ENCODE data around the gene CIB4. TPM values are rescaled to one million over a fixed set of nuclear protein-coding genes. Genes with fewer than 3 reads are reported as not detected.

The CIB4 gene
- total and polyA plus RNA-seq, 9 of the 15 experiments (the other 6 are each of a cell fraction or from before 2014, with no cell fraction given), result not detected

DNA sequence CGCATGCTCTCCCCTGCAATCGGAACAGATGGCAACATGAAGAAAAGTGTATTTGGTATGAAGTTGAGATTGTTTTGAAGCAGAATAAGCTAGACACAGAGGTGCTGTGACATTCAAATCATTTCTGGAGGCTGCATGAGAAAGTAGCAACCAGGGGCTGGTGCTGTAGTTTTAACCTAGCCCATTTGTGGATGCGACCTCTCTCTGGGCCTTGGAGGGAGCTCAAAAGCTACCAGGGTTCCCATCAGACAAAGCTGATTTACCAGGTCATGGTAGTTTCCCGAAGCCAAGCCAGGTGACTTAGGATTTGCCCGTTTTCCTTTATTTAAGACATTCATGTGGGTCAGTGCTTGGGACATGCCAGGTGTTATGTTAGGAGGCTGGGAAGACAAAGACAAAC is 77.5 kb downstream of the CIB4 start:
- DNase-seq (ENCODE audit: extremely low read depth in 1 of 4, low spot score in 3 of 4) (no peak), FAIRE-seq (no peak), ATAC-seq (no peak)
- H3K9me1 ChIP-seq (ENCODE audit: control insufficient read depth, insufficient read depth, low read length), result no peaks in the 10 kb centered on the region
- no peaks in the 10 kb centered on the region for H4K20me1 ChIP-seq (replicated peaks; ENCODE audit: control insufficient read depth, insufficient read depth, low read length)
- 0% methylated on average over 5 of the region's 5 CpGs for WGBS (ENCODE audit: insufficient coverage, low coverage, missing lambda C conversion rate)
- no peaks in the 10 kb centered on the region for H3K36me3 ChIP-seq (ENCODE audit: control insufficient read depth, insufficient read depth, low read length)
- H3K9ac ChIP-seq (ENCODE audit: insufficient read depth in 1 of 2, low read depth in 2 of 2, low read length in 2 of 2), result no peak overlapping the region
- no TSS peak for BruUV-seq (replicated peaks)
- POLR2A ChIA-PET, result no interaction called here
- in situ Hi-C loops (cut with MboI), result no loop called here
- H3K4me3 ChIP-seq, result no peak overlapping the region
- no peak overlapping the region for H3K4me2 ChIP-seq (ENCODE audit: insufficient read depth, low read length)
- no peak overlapping the region for H2AFZ ChIP-seq (ENCODE audit: low read depth, low read length)
- no peak overlapping the region for H3K27ac ChIP-seq (ENCODE audit: extremely low read depth, low read depth, low read length)
- intact Hi-C loops (cut with micrococcal nuclease), result no loop called here
- peaks cover 50 to 70% of the 10 kb centered on the region in 2 experiments for H3K27me3 ChIP-seq (ENCODE audit: control insufficient read depth in 2 of 2, insufficient read depth in 2 of 2, low read length in 2 of 2)
- no peaks in the 10 kb centered on the region for H3K9me3 ChIP-seq (replicated peaks; ENCODE audit: control insufficient read depth, insufficient read depth, low read depth, low read length)
- peaks cover 0 to 13% of the 10 kb centered on the region in 2 experiments; a peak in 2 of 5 replicates for H3K4me1 ChIP-seq (replicated peaks in 1 of 2; ENCODE audit: control insufficient read depth in 2 of 2, insufficient read depth in 2 of 2, low read length in 2 of 2)
- no peak for TF ChIP-seq ZNF551 (CRISPR knock-in tag; IDR thresholded peaks at IDR 0.05)
- no peak for TF ChIP-seq ARHGAP35 (IDR thresholded peaks at IDR 0.05; ENCODE audit: partially characterized antibody)
- no peak for TF ChIP-seq ZNF121 (CRISPR knock-in tag; conservative IDR thresholded peaks at IDR 0.05)
- TF ChIP-seq ZNF511 (CRISPR knock-in tag; IDR thresholded peaks at IDR 0.05), result no peak
- TF ChIP-seq ZNF212 (CRISPR knock-in tag; IDR thresholded peaks at IDR 0.05), result no peak
- TF ChIP-seq SMAD3 (CRISPR knock-in tag; conservative IDR thresholded peaks at IDR 0.05), result no peak
- no peak for TF ChIP-seq ZNF436 (CRISPR knock-in tag; IDR thresholded peaks at IDR 0.05)
- TF ChIP-seq NR2C1 (IDR thresholded peaks at IDR 0.05), result no peak
- TF ChIP-seq NR2C1 (tag; IDR thresholded peaks at IDR 0.05), result no peak
- TF ChIP-seq PHTF2 (CRISPR knock-in tag; IDR thresholded peaks at IDR 0.05), result no peak
- TF ChIP-seq PHF21A (IDR thresholded peaks at IDR 0.05; ENCODE audit: borderline replicate concordance, low read depth), result no peak
- CTCF ChIA-PET (ENCODE audit: low intra/inter-chr PET ratio), result no interaction called here
- H3K79me2 ChIP-seq (ENCODE audit: control insufficient read depth, insufficient read depth, low read length), result no peaks in the 10 kb centered on the region
